Right hindlimb (tissue), 1 donor: ENCODE results near the gene YBEY.
"Not testable (repeated sequence)": the region's sequence is repeated elsewhere in the genome, so short reads cannot be mapped to it uniquely, and the experiment has no call there.

Experiments
- DNase-seq: peaks from one replicate; pipeline ENCODE4 v3.0.0-alpha.2; 2018

The YBEY gene, protein sequence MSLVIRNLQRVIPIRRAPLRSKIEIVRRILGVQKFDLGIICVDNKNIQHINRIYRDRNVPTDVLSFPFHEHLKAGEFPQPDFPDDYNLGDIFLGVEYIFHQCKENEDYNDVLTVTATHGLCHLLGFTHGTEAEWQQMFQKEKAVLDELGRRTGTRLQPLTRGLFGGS

DNA sequence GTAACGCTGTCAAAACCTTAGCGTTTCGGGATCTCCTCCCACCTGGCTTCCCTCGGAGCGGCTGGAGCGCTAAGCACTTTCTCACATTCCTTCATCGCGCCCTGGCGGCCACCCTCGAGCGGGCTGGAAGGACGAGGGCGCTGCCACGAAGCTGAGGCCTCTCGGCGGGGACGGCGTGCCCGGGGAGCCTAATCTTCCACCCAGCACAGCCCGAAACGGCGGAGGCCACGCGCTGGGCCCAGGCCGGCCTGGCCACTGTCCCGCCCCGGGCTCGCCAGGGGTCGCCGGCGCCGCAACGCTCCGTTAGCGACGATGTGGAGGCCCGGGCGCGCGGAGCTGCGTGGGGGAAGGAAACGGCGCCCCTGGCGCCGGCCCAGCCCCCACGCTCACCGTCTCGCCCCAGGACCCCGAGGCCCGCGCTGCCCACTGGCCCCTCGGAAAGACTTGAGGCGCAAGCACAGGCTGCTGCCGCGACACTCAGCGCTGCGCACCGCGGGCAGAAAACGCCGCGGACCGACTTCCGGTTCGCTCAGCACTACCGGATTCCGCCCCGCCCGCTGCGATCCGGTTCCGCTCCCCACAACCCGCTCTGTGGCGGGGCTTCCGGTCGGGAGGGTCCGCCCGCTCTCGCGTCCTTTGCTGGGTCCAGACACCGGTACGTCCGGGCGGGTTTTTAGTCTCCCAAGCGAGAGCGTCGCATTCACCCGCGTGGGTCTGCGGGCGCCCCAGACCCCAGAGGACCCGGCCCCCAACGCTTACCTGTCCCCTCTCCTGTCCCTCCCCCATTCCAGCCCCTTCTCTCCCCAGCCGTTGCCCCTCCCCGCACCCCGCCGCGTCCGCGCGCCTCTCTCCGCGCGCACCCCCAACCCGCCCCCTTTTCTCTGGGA, at the start of gene YBEY:
Gene YBEY (plus strand): TSS at position 582 of the 887 bp plus-strand sequence. CDS start 572 bp downstream, outside the sequence.
- DNase-seq: peak; percentile 95

DNA sequence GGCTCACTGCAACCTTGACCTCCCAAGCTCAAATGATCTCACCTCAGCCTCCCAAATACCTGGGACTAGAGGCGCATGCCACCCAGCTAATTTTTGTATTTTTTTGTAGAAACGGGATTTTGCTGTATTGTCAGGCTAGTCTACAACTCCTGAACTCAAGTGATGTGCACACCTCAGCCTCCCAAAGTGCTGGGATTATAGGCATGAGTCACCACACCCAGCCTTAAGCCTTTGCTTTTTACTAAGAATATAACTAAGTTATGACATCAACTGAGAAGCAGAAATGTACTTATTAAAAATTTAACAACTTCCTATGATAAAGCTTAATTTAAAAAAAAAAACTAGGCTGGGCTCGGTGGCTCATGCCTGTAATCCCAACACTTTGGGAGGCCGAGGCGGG, 48.7 kb upstream of the YBEY start:
- no peak for DNase-seq

DNA sequence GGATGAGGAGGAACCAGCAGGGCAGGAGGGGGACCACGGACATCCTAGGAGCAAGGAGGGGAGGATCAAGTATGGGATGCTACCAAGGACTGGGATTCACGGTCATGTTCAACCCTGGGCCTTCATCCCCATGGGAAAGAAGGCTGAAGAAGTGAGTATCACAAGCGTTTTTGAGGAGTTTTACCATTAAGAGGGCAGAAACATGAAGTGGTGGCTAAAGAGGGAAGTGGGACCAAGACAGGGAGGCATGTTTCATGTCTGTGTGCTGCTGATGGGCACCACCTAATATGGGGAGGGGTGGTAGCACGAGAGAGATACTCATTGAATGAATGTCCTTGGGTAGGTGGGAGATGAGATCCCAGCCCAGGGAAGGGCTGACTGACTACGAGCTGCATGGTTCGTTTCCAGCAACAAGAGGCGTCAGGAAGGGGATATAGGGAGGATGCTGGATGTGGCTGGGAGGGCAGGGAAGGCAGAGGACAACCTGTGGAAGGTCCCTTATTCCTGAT, 46.3 kb upstream of the YBEY start:
- no peak for DNase-seq

DNA sequence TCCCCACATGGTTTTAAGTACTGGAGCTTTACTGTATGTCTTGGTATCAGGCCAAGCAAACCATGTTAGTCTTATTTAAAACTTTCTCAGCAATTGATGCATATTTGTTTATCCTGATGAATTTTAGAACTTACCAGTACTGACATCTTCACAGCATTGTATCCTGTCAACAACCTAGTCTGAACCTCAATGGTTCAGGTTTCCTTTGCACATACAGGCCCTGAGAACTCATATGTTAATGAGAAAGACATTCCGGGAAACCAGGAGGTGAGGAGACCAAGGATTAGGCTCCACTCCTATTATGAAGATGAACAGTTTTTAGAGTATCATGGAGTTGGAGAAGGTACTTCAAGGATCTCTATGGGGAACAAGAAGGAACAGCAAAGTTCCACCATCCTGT, 44.6 kb upstream of the YBEY start:
- DNase-seq: not testable (repeated sequence)

DNA sequence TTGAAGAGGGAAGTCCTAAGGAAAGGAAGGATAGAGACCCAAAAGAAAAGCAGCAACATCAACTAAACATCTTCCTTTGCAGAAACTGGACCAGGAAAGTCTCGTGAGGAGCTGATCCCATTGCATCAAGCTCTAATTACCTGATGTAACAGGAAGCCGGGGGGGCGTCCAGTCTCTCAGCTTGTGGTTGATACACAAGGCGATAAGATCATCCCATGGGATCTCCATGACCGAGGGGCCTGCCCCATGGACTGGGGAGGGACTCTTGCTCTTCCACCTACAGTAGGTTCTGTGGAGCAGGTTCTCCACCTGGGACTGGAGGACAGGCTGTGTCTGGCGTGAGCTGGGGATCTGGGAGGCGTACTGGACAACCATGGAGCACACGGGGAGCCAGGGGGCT, 42.8 kb upstream of the YBEY start:
- DNase-seq: no peak

DNA sequence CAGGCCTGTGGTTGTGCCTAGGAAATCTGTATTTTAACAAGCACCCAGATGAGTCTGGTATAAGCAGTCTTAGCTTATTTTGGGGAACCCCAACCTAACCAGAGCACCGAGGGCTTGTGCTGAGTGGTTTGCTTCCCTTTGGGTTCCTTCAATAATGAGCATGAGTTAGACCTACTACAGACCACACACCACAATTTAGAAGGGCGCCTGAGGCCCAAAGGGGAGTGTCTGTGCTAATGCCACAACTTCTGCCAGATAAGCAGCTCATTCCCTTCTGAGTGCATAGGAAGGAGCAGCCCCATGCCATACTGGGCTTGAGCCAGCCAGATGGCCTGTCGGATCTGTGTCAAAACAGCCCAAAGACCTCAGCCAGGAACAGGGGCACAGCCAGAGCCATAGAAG, 42.2 kb upstream of the YBEY start:
- no peak for DNase-seq

DNA sequence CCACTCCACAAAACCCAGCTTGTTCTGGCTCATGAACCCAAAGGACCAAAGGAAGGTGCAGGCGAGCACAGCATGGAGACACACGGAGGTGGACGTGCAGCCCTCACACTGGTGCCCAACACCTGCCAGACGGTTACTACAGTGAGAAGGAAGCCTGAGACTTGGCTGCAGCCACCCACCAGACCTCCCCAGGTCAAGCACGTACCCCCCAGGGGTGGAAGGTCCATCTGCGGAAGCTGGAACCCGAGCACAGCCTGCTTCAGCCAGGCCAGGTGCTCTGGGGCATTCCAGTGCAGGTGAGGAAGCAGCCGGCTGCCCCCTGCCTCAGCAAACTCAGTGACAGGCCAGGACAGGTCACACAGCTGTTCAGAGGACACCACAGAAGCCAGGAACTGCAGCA, 41.5 kb upstream of the YBEY start:
- no peak for DNase-seq

DNA sequence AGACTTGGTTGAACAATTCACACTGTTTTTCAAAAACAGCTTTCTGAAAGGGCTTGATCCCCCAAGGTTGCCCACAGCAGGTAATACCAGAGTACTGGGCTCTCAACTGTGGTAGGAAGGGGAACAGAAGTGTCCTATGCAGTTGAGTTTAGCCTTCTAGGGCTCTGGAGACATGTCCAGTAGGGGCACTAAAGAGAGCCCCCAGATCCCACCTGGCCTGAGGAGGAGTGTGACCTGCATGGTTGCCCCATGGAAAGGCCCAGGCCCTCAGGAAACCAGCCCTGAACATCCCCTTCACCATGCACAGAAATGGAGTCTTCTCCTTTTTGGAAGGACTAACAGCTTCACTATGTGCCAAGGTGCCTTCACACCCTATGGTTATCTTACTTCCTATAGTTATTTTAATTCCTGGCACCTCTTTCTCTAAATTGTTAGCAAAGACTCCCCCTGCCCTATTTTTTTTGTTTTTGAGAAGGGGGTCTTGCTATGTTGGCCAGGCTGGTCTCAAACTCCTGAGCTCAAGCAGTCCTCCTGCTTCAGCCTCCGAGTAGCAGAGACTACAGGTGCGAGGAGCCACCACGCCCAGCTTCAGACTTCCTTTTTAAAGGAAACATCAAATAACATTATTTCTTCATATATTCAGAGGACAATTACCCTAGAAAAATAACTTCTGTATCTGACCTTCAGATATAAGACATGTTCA, 40.8 kb upstream of the YBEY start:
- no peak for DNase-seq

DNA sequence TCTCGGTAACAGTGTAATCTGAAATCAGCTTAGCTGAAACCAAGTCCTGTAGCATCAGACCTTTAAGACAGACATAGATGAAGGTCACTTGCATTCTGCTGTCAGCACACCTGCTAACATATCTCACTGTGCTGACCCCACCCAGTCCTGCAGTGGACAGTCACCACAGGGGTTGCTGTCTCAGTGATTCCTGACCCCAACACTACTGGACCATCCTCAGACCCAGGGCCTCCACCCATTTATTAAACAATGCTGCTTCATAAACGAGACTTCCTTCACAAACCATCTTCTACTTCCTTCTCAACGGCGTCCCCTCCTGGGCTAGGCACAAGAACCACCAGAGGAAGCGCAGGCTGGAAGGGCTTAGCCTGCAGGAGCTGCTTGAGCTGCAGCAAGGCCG, 39.8 kb upstream of the YBEY start:
- no peak for DNase-seq

DNA sequence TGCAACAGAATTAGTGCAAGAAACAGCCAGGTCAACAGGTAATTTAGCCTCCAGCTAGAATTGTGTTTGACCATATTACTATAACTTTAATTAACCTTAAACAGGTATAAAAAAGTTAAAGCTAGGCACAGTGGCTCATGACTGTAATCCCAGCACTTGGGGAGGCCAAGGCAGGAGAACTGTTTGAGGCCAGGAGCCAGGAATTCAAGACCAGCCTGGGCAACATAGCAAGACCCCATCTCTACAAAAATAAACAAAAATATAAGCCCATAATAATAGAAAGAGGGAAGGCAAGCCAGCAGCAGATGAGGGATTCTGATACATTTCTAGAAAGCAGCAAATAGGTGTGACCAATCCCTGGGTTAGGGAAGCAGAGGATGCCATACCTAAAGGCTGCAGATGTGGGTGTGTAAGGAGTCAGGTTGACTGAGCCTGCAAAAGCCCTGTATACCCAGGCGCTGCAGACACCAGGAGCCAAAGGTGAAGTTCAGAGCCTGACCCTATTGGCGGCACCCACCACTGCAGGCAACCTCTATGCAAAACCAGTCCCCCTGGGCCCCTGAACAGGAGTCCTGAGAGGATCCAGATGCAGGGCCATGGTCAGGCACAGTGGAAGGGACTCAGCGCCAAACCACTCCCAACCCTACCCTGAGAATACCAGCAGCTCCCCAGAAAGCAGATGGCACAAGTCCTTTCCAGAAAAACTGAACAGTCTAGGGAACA, 38.3 kb upstream of the YBEY start:
- no peak for DNase-seq

DNA sequence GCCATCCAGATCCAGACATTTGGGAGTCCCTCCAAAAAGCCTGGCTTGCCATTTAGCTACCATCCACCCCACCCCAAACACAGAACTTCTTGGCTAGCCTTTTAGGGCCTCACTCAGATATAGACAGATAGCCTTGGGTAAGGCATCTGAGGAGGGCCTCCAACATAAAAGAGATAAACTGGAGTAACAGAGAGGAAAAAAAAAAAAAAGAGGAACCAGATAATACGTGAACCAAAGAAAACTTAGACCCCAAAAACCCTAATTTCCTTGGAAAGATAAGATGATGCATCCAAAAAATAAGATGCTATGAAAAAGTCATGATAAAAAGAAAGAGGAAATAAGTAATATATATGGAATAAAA, 37.7 kb upstream of the YBEY start:
- DNase-seq: no peak

DNA sequence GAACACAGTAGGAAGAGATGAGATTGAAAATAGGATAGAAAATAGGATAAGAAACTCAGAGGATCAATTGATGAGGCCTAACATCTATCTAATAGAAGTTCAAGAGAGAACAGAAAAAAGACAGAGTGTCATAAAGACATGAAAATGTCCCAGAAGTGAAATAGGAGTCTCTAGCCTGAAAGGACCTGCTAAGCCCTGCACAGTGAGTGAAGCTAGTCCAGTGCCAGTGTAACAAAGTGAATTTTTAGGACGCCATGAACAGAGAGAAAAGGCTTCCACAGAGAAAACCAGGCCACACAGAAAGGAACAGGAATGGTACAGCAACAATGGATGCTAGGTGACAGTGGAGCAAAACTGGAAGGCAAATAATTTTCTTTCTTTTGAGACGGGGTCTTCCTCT, 37.3 kb upstream of the YBEY start:
- no peak for DNase-seq

DNA sequence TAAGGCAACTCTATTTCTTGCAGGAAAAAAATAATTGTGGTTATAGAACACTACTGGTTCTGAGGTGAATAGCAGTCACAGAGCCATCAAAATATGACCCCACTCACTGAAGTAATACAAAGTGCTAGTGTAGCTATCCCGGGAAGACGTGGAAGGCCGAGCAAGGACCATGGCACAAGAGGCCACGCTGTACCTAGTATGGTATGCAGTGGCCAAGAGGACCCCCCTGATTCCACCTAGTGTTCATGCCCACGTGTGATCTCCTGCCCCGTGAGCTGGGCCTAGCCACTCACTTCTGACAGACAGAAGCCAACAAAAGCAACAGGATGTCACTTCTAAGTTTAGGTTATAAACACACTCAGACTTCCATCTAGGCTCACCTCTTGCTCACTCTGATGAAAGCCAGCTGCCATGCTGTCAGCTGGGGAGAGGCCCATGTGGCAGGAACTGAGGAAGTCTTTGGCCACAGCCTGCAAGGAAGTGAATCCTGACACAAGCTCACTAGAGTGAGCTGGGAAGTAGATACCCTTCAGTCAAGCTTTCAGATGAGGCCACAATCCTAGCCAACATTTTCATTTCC, 35.9 kb upstream of the YBEY start:
- no peak for DNase-seq

DNA sequence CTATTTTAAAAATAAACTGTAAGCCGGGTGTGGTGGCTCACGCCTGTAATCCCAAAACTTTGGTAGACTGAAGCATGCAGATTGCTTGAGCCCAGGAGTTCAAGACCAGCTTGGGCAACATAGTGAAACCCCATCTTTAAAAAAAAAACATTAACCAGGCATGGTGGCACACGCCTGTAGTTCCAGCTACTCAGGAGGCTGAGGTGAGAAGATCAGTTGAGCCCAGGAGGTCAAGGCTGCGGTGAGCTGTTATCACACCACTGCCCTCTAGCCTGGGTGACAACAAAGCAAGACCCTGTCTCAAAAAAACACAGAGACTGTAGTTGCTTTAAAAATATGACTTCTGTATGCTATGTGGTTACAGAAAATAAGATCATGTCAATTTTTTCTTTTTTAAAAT, 33.3 kb upstream of the YBEY start:
- no peak for DNase-seq

DNA sequence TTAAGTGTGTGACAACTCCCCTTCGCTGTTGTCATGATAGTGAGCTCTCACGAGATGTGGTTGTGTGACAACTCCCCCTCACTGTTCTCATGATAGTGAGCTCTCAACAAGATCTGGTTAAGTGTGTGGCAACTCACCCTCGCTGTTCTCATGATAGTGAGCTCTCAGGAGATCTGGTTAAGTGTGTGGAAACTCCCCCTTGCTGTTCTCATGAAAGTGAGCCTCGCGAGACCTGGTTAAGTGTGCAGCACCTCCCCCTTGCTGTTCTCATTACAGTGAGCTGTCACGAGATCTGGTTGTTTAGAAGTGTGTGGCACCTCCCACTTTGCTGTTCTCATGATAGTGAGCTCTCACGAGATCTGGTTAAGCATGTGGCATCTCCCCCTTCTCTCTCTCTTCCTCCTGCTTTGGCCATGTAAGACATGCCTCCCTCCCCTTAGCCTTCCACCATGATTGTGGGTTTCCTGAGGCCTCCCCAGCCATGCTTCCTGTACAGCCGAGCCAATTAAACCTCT, 32.5 kb upstream of the YBEY start:
- no peak for DNase-seq

DNA sequence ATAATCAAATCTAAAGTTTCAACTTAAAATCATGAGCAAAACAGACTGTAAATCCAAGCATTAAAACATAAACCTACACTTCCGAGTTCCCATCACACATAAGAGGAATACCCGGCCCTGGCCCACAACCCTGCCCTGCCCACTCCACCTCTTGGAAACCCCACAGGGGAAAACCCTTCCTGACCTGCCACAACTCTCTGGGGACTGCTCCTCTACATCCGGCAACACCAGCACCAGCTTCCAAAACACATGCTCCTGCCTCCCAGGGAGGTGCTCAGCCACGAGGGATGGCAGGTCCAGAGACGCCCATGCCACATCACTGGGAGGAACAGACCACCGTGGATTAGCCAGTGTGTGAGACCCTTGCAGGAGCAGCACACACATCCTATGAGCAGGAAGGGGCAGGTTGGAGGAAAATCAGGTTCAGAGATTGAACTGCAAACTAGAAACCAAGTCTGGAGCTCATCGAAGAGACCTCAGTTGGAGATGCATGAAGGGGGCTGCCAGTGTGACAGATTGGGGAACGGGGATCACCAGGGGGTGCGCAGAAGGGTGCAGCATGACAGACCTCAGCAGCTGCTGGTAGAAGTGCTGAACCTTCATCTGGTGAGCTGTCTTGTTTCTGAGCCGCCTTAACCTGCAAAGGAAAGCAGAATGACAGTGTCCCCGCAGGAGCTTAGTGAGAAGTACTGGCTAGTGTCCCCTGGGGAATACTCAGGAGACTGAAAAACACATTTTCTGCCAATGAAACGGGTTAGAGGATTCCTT, 31.8 kb upstream of the YBEY start:
- DNase-seq: no peak

DNA sequence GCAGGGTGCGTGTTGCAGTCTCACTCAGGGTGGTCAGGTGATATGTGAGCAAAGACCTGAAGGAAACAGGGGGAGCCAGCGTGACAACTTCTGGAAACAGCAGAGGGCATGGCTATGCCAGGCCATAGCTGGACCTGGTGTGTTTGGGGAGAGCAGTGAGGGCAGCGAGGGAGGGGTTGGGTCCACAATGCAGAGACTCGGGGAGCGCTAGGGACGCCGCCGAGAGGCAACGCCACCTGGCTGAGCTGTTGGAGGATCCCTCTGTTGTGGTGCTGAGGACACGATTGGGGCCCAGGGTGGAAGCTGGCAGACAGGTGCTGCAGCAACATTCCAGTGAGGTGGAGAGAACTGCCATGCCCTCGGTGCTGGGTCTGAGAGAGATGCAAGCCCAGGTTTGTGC, 31.0 kb upstream of the YBEY start:
- DNase-seq: no peak

DNA sequence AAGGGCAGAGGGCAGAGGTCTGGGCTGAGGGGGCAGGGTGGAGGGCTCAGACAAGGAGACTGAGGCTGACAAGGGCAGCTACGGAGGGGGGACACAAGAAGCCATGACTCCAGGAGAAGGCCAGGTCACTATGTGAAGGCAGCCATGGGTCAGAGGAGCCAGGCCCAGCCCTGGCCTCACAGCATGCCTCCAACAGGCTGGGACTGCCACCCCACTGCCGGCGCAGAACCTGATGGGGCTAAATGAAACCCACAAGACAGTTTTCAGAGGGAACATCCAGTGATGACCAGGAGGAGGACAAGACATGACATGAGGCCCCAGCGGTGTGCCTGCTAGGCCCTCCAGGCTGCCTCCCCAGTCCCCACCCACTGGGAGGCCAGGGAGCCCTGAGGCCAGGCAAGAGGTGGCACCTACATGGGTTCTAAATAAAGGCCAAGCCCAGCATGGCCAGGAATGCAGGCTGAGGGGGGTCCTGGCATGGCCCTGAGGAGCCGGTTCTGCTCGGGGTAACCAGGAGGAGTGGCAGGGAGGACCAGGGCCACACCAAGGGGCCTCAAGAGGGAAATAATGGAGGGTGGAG, 30.3 kb upstream of the YBEY start:
- DNase-seq: no peak

DNA sequence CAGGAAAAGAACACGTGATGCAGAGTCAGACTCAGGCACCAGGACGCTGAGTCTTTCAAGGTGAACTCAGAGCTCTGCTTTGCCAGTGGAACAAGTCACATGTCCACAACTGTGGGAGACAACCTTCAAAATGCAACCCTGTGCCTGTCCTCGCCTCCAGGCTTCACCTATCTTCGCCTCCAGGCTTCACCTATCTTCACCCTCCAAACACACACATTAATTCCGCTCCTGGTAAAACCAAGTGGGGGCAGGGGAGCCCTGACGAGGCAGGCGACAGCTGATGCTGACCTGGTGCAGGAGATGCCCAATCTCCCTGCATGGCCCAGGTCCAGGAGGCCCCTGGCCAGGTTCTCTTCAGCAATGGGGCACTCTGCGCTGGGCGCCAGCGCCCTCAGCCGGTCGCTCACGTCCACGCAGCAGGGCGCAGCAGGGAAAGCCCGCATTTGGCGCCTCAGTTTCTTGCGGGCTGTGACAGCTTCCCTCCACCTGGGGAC, 29.6 kb upstream of the YBEY start:
- no peak for DNase-seq

DNA sequence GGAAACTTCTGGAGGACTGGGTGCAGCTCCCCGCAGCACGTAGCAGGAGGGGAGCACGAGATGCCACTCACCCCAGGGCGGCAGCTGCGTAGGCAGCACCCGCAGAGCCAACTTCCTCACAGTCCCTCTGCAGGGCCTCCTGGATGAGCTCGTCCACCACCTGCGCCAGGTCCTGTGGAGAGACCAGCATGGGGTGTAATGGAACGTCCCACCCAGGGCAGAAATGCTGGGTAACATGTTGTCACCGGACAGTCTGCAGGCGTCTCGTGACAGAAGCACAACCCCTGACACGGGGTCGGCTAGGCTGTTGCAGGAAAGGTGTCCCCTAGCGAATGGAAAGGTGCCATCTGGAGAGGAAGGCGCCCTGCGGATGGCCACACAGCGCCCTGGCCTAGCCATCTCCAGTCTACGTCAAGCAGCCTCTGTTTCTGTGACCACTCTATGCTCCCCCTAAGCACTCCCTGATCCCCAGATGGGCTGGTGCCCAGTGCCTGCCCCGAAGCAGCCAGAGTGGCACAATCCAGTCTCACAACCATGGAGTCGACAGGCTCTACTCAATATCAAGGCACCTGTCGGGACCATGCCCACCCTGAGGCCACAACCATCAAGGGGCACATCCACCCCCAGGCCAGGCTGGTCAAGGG, 22.0 kb upstream of the YBEY start:
- DNase-seq: no peak

DNA sequence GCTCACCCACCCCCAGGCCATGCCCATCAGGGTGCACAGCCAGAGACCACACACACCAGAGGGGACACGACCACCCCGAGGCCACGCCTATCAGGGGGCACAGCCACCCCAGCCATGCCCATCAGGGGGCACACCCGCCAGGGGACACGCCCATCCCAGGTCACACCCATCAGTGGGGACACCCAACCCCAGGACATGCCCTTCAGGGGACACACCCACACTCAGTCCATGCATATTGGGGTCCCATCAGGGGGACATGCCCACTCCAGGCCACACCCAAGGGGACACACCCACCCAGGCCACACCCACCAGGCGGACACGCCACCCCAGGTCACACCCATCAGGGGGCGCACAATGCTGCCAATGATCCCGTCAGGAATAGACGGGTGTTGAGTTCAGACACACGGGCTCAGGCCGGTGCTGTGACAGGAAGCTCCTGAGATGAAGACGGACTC, 21.4 kb upstream of the YBEY start:
- DNase-seq: no peak
